Small intestine (tissue), 7 donors: Measurements from ENCODE around the gene CLUH. TPM values are rescaled to one million over a fixed set of nuclear protein-coding genes. Genes with fewer than 3 reads are reported as not detected.
"Not testable (repeated sequence)": the region's sequence is repeated elsewhere in the genome, so short reads cannot be mapped to it uniquely, and the experiment has no call there.

ENCODE experiments used
- DNase-seq, 2 donors: peaks; one replicate each; pipeline versions ENCODE4 v3.0.0 to v3.0.0-alpha.2; 2013
- FAIRE-seq: peaks from 2 replicates; lab custom pipeline; 2012; peaks lifted over from hg19 to GRCh38; lab: Jason Lieb, UNC
- H3K27ac ChIP-seq, 3 donors: one replicate each; pipeline ENCODE4 v1.5.1; 2013; ENCODE audit warnings: low read length in 2 of 3, mild to moderate bottlenecking in 2 of 3, control low read depth in 1 of 3, inconsistent platforms in 1 of 3, low read depth in 1 of 3, moderate library complexity in 1 of 3
- H3K27me3 ChIP-seq, 3 donors: one replicate each; pipeline ENCODE4 v1.6.1; 2013; ENCODE audit warnings: low read length in 3 of 3, inconsistent platforms in 1 of 3; ENCODE audit not compliant: control insufficient read depth in 3 of 3, insufficient read depth in 3 of 3
- H3K36me3 ChIP-seq, 3 donors: one replicate each; pipeline ENCODE4 v1.6.1; 2013; ENCODE audit warnings: low read length in 3 of 3, inconsistent platforms in 1 of 3, low read depth in 1 of 3, mild to moderate bottlenecking in 1 of 3, moderate library complexity in 1 of 3; ENCODE audit not compliant: control insufficient read depth in 3 of 3, insufficient read depth in 2 of 3
- H3K4me1 ChIP-seq, 3 donors: one replicate each; pipeline ENCODE4 v1.6.1; 2013; ENCODE audit warnings: low read length in 2 of 3, inconsistent platforms in 1 of 3, low read depth in 1 of 3, mild to moderate bottlenecking in 1 of 3, moderate library complexity in 1 of 3; ENCODE audit not compliant: control insufficient read depth in 3 of 3, insufficient read depth in 2 of 3
- H3K4me3 ChIP-seq, 3 donors: one replicate each; pipeline ENCODE4 v1.5.1; 2013; ENCODE audit warnings: low read length in 3 of 3, control low read depth in 1 of 3, inconsistent platforms in 1 of 3, low read depth in 1 of 3, mild to moderate bottlenecking in 1 of 3, moderate library complexity in 1 of 3
- H3K9me3 ChIP-seq, 2 donors: one replicate each; pipeline ENCODE4 v1.6.1; 2013; ENCODE audit warnings: low read depth in 1 of 2, low read length in 1 of 2; ENCODE audit not compliant: control insufficient read depth in 2 of 2, insufficient read depth in 1 of 2
- WGBS, 3 donors: extraction: QIAGEN DNeasy Blood & Tissue Kit; methylation state at CpG; one replicate each; pipeline ENCODE4 v1.1.7; 2013; 5-methylcytosine and 5-hydroxymethylcytosine counted together
- polyA plus RNA-seq, 4 donors: library from polyadenylated mRNA; stranded (reverse) in 3 of 4; unstranded in 1 of 4; fragments of 200-250 nt in 3 of 4; fragments of 120-200 nt in 1 of 4; gene quantifications; one replicate each; pipeline versions ENCODE4 v1.2.1 to v1.2.3, GENCODE V29; 2013
- donor health status: healthy with polysubstance abuse.
- donor health status: control.
- donor health status: control.
- donor health status: Bipolar disorder and iron deficiency.
- donor health status: healthy.

Gene CLUH
- polyA plus RNA-seq, 4 donors: 46.3 to 93.9 (median 72.9) TPM

DNA sequence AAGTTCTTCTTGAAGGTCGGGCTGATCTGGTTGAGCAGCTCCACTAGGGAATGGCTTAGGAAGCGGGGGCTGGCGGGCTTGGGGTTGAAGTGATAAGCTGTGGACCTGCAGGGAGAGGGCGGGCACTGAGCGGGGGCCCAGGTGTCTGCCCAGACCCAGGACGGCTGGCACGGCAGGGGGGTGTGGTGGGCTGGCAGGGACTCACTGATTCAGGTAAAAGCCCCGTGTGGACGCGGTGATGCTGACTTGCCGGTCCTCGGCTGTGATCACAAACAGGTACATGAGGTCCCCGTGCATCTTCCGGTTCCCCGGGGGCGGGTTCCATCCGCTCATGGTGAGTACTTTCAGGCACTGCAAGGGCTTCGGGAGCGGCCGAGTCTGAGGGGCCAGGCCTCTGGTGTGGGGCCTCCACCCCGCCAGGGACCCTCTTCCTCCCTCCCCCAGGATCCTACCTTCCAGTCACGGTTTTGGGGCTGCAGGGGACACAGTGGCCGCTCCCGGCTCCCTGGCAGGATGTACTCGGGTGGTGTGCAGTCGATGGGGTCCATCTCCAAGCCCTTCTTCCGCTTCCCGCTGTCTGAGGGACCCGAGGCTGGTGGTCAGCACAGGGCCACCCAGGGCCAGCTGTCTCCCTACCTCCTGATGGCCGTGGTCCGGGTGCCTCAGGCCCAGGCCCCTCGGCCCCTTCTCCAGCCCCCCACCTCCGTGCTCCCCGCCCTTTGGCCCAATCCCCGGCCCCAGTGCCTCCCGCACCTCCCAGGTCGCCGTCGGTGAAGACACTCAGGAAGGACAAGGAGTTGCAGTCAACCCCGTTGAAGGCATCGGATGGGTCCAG lies 10.2 kb downstream of the CLUH start:
- H3K9me3 ChIP-seq: no peaks in the 10 kb centered on the region
- no peaks in the 10 kb centered on the region for H3K27me3 ChIP-seq
- H3K4me3 ChIP-seq: no peak overlapping the region
- H3K27ac ChIP-seq: no peak overlapping the region
- DNase-seq (no peak), FAIRE-seq (no peak)
- 90 to 93% (median 93%) methylated on average over 32 to 41 of the region's 41 CpGs for WGBS, 3 donors
- no peaks in the 10 kb centered on the region for H3K4me1 ChIP-seq
- peaks cover 19 to 98% (median 21%) of the 10 kb centered on the region in 3 donors for H3K36me3 ChIP-seq

DNA sequence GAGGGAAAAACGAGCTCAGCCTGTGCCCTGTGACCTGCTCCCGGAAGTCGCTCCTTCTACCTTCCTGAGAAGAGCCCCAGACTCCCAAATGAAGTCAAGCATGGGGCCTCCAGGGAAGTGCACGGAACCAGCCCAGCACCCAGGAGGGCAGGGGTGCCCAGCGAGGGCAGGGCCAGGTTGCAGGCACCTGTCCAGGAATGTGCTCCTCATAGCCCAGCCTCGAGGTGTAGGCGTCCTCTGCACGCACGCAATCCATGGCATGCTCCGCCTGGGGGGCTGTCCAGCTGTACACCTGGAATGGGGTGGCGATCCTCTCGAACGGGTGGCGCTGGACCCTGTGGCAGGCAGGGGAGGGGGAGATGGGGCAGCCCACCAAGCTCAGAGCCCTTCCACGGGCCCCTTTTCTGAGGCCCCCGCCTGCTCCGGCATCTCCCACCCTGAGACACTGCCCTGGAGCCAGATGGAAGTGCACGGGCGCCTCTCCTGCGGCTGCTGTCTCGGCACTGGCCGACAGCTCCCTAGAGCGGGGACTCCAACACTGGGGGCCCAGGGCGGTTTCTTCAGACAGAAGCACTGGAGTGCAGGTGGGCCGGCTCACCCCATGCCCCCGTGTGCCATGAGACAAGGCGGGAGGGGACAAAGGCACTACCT lies 10.9 kb downstream of the CLUH start:
- FAIRE-seq: no peak
- no peak overlapping the region for H3K27ac ChIP-seq
- no peaks in the 10 kb centered on the region for H3K9me3 ChIP-seq
- H3K4me3 ChIP-seq: no peak overlapping the region
- 88 to 93% (median 89%) methylated on average over 24 to 27 of the region's 27 CpGs for WGBS, 3 donors
- no peaks in the 10 kb centered on the region for H3K27me3 ChIP-seq
- H3K4me1 ChIP-seq: no peaks in the 10 kb centered on the region
- H3K36me3 ChIP-seq: peaks cover 24 to 98% (median 24%) of the 10 kb centered on the region in 3 donors
- DNase-seq: no peak

DNA sequence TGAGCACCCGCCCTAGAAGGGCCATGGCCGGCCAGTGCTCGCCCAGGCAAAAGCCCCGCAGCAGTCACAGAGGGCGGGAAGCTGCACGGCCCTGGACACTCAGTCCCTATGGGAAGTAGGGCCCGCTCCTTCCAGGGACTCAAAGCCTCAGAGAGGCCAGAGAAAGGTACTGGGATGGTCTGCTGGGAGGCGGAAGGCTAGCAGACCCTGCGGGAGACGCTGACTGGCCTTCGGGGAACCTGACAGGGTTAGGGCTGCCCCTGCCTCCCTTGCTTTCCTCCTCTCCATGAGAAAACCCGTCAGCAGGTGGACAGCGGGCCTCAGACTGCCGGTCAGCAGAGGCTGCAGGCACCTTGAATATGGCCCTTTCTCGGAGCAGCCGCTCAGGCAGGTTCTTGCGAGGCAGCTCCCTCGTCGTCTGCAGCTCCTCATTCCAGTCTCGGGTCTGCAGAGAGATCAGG lies 11.5 kb downstream of the CLUH start:
- DNase-seq (no peak), FAIRE-seq (no peak)
- H3K4me3 ChIP-seq: no peak overlapping the region
- no peak overlapping the region for H3K27ac ChIP-seq
- WGBS, 3 donors: 94 to 95% (median 94%) methylated on average over 18 to 20 of the region's 20 CpGs
- H3K36me3 ChIP-seq: peaks cover 24 to 99% (median 26%) of the 10 kb centered on the region in 3 donors
- no peaks in the 10 kb centered on the region for H3K4me1 ChIP-seq
- H3K27me3 ChIP-seq: no peaks in the 10 kb centered on the region
- H3K9me3 ChIP-seq: no peaks in the 10 kb centered on the region

DNA sequence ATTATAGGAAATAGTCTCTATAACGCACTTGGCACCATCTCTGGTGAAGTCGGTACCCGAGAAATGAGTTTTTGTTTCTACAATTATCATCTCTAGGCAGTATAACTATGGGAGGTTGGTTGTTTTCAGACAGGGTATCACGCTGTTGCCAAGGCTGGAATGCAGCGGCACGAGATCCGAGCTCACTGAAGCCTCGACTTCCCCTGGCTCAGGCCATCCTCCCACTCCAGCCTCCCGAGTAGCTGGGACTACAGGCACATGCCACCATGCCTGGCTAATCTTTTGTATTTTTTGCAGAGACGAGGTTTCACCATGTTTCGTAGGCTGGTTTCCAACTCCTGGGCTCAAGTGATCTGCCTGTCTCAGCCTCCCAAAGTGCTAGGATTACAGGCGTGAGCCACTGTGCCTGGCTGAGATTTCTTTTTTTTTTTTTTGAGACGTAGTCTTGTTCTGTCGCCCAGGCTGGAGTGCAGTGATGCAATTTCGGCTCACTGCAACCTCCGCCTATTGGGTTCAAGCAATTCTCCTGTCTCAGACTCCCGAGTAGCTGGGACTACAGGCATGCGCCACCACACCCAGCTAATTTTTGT lies 12.3 kb downstream of the CLUH start:
- H3K36me3 ChIP-seq: peaks cover 27 to 98% (median 33%) of the 10 kb centered on the region in 3 donors
- DNase-seq, H3K4me1 ChIP-seq, H3K4me3 ChIP-seq, H3K27me3 ChIP-seq, H3K27ac ChIP-seq, H3K9me3 ChIP-seq, FAIRE-seq: not testable (repeated sequence)
- WGBS, 3 donors: 90 to 92% (median 92%) methylated on average over 18 of the region's 18 CpGs

DNA sequence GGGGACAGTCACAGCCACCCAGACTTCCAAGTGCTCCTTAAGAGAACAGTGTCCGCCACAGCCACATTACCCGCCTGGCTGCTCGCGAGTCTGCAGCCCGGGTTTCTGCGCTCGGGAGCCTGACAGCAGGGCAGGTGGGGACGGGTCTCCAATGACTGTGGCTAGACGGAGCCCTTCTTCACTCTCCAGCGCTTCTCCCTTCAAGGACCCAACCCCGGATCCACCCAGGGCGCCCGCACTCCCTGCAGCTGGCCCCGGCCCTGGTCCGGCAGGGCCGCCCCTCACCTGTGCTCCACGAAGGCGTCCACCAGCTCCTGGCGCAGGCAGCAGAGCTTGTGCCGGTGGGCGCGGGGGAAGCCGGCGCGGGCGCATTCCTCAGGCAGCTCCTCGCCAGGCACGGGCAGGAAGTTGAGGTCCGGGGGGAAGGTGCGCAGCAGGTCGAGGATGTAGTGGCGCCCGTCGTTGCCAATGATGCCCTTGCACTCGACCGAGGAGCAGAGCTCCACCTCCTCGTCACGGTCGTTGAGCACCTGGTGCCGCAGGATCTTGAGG lies 13.9 kb downstream of the CLUH start:
- H3K27ac ChIP-seq: no peak overlapping the region
- DNase-seq (no peak), FAIRE-seq (no peak)
- no peaks in the 10 kb centered on the region for H3K9me3 ChIP-seq
- peaks cover 35 to 98% (median 42%) of the 10 kb centered on the region in 3 donors for H3K36me3 ChIP-seq
- no peaks in the 10 kb centered on the region for H3K4me1 ChIP-seq
- H3K27me3 ChIP-seq: no peaks in the 10 kb centered on the region
- 95 to 98% (median 96%) methylated on average over 39 to 40 of the region's 40 CpGs for WGBS, 3 donors
- no peak overlapping the region for H3K4me3 ChIP-seq

DNA sequence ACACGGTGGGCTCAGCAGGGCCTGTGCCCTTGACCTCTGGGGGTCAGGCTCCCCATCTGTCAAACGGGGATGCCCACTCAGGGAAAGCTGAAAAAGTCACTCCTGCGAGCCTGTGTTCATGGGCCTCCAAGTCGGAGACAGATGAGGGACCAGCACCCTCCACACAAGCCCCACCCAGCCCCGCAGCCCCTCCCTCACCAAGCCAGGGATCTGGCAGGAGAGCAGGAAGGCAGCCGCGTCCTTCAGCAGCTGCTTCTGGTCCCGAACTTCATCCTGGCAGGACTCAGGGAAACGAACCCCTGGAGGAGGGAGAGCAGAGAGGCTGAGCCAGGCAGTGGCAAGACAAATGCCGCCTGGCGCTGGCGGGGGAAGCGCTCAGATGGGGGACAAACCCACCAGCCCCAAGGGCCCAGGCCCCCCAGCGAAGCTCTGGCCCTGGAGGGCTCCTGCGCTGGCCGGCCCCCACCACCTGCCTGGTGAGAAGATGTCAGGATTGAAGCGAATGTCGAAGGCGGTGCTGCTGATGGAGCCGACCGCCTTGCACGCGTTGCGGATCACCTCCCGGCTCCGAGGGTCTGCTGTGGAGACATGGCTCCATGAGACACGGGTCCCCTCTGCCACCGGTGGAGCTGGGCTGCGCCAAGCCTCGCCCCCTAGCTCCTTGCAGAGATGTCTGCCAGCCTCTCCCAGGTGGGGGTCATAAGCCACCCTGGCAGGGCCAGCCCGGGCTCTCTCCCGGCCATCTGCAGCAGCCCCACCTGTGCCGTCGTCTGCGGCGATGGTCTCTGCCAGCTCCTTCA lies 15.4 kb downstream of the CLUH start:
- 87 to 89% (median 88%) methylated on average over 29 to 36 of the region's 36 CpGs for whole genome bisulfite sequencing, 3 donors
- FAIRE-seq (no peak), DNase-seq (no peak)
- Histone ChIP-seq H3K27me3 (no peaks in the 10 kb centered on the region), H3K4me1 (no peaks in the 10 kb centered on the region), H3K36me3 (peaks cover 32 to 97% (median 46%) of the 10 kb centered on the region in 3 donors), H3K9me3 (no peaks in the 10 kb centered on the region), H3K27ac (no peak overlapping the region), H3K4me3 (no peak overlapping the region)

DNA sequence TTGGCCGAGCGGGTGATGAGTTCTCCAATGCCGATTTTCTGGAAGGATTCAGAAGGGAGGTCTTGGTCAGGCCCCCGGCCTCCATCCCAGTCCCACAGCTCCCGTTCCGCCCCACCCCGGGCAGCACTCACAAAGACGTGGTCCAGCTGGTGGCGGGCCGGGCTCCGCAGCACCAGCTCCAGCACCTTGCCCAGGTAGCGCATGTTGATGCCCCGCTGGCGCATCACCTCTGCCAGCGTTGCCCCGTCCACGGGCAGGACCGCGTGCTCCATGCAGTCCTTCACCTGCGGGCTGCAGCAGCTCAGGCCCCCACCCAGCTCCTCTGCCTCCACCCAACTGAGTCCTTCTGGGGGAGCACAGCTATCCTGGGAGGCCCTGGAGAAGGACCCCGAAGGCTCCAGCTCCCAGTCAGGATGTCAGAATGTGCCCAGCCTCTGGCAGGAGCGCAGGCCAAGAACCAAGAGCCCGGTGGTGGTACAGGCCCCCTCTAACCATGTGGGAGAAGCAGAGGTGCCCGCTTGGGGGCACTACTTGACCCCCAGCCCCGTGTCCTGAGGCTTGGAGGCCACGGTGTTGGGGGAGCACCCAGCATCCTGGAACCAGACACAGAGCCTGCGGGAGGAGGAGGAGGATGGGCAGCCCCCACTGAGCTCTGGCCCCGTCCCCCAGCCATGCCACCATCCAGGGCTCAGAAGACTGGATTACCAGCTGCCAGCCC lies 16.2 kb downstream of the CLUH start:
- Histone ChIP-seq H3K4me1 (no peaks in the 10 kb centered on the region), H3K36me3 (peaks cover 37 to 97% (median 46%) of the 10 kb centered on the region in 3 donors), H3K27me3 (no peaks in the 10 kb centered on the region), H3K27ac (no peak overlapping the region), H3K4me3 (no peak overlapping the region), H3K9me3 (no peaks in the 10 kb centered on the region)
- DNase-seq: no peak
- WGBS, 3 donors: 90 to 96% (median 95%) methylated on average over 26 to 28 of the region's 28 CpGs
- FAIRE-seq: no peak
